GM18858 (cell line): ENCODE measurements around the gene USP35.
"Not testable (repeated sequence)": the region's sequence is repeated elsewhere in the genome, so short reads cannot be mapped to it uniquely, and the experiment has no call there.

ENCODE experiments used
- ATAC-seq: cut with Tn5 transposase; IDR thresholded peaks from one replicate; pipeline ENCODE4 v1.9.1; 2021; ENCODE audit not compliant: unreplicated experiment

Gene USP35

DNA sequence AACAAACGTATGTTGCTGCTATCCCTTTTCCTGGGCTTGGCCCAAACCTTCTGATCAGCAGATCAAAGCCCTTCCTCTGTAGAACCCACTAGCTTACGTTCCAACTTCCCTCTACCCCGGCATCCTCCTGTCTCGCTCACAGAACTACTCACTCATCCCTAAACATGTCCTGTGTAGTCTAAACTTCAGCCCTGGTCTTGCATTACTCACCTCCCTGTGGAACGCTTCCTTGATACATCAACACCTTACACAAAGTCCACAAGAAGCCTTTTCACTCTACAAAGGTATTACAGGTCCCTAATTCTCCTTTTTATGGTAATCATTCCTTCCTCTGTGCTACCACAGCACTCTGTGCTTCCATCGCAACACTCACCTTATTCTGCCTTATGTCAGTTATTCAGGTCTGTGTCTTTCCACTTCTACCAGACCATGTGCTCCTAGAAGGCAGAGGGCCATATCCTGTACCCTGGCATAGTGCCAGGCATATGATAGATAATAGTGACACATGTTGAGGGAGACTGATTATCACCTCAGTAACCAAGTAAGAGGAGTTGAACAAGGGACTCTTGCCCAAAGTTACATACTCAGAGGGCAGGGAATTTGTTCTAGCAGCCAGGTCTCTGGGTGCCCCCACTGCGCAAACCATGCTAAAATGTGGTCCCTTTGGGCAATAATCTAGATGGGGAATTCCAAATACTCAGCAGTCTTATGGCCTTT lies 41.6 kb downstream of the USP35 start:
- ATAC-seq, result no peak

GRCh38 chr11:78231962-78232501 lies 43.3 kb downstream of the USP35 start:
- ATAC-seq, result no peak

DNA sequence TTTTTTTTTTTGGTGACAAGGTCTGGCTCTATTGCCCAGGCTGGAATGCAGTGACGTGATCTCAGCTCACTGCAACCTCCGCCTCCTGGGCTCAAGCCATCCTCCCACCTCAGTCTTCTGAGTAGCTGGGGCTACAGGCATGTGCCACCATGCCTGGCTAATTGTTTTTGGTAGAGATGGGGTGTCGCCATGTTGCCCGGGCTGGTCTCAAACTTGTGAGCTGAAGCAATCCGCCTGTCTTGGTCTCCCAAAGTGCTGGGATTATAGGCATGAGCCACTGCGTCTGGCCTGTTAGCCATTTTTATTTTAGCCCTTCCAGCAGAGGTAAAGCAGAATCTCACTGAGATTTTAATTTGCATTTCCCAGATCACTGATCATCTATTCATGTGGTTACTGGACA lies 44.3 kb downstream of the USP35 start:
- not testable (repeated sequence) for ATAC-seq

DNA sequence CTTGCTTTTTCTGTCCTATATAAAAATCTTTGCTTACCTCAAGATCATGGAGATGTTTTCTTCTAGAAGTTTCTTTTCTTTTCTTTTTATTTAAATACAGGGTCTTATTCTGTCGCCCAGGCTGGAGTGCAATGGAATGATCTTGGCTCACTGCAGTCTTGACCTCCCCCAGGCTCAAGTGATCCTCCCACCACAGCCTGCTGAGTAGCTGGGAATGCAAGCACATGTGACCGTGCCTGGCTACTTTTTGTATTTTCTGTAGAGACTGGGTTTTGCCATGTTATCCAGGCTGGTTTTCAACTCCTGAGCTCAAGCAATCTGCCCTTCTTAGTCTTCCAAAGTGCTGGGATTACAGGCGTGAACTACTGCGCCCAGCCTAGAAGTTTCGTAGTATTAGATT lies 45.3 kb downstream of the USP35 start:
- no peak for ATAC-seq

DNA sequence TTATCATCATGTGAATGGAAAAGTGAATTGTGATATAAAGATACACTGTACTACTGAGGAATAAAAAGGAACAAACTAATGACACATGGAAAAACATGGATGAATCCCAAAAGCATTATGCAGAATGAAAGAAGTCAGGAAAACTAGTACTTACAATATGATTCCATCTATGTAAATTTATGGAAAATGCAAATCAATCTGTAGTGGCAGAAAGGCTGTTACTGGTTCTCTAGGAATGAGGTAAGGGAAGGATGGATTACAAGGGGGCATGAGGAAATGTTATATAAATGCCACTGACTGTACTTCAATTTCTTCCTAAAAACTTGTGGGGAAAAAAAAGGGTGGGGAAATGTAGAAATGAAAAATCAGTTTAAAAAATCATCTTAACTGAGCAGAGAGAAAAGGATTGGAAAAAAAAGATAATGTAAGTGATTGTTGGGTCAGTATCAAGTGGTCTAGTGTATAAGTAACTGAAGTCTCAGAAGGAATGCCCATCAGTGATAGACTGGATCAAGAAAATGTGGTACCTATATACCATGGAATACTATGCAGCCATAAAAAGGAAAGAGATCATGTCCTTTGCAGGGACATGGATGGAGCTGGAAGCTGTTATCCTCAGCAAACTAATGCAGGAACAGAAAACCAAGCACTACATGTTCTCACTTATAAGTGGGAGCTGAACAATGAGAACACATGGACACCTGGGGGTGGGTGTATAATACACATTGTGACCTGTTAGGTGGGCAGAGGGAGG lies 48.8 kb downstream of the USP35 start:
- ATAC-seq, result no peak

- ATAC-seq, result no peak
Observed at GRCh38 chr11:78239781-78240180, 51.1 kb downstream of the USP35 start.

GRCh38 chr11:78241475-78241874 lies 52.8 kb downstream of the USP35 start:
- no peak for ATAC-seq

DNA sequence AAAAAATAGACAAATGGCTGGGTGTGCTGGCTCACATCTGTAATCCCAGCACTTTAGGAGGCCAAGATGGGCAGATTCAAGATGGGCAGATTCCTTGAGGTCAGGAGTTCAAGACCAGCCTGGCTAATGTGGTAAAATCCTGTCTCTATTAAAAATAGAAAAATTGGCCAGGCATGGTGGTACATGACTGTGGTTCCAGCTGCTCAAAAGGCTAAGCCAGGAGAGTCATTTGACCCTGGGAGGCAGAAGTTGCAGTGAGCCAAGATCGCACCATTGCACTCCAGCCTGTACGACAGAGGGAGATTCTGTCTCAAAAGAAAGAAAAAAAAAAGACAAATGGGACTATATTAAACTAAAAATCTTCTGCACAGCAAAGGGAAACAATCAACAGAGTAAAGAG lies 55.4 kb downstream of the USP35 start:
- ATAC-seq, result no peak

GRCh38 chr11:78244546-78245255 lies 56.0 kb downstream of the USP35 start:
- no peak for ATAC-seq

DNA sequence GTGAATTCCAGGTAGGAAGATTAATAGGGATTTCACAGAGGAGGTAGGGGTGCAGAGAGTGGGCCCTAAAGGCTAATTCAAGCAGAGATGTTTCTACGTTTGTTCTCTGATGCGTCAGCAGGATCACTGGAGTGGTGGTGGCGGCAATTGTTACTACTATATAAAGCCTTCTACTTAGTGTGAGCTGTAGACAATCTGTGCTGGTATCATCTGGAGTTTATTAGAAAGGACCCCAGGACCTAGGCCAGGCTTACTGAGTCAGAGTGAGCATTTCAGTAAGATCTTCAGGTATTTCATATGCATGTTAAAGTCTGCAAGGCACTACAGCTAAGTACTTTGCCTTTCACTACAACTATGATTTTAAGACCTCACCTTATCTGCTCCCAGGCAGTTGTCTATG lies 59.5 kb downstream of the USP35 start:
- no peak for ATAC-seq

- ATAC-seq, result no peak
Observed at GRCh38 chr11:78248903-78249302, 60.2 kb downstream of the USP35 start.

- ATAC-seq, result no peak
Observed at GRCh38 chr11:78250099-78250498, 61.4 kb downstream of the USP35 start.

GRCh38 chr11:78251083-78251775 lies 62.5 kb downstream of the USP35 start:
- no peak for ATAC-seq

DNA sequence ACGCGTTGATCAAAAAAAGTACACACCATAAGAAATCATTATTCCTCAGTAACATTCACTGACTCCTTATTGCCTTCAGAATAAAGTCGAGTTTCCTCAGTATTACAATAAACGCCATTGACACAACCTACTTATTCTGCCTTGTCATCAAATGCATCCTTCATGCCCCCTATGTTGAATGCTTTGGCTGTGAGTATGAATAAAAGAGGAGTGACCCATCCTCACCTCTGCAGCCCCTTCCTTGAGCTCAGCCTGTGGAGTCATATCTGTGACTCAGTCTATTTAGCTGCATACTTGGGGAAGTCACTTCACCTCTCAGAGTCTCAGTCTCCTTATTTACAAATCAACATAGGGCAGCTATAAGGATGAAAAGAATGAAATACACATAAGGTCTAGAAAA lies 65.1 kb downstream of the USP35 start:
- no peak for ATAC-seq

DNA sequence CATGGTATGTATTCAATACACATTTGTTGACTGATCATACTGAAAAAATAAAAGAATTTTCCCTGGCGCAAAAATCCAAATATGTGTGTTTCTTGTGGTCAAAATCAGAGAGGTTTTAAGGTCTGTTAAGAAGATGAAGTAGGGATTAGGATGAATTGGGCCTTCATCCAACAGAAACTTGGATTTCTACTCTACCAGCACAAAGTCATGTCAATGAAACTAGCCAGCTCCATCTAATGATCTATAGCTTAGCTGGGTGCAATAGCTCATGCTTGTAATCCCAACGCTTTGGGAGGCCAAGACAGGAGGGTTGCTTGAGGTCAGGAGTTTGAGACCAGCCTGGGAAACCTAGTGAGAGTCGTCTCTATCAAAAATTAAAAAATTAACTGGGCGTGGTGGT lies 65.5 kb downstream of the USP35 start:
- no peak for ATAC-seq

- no peak for ATAC-seq
Observed at GRCh38 chr11:78255919-78256318, 67.2 kb downstream of the USP35 start.

DNA sequence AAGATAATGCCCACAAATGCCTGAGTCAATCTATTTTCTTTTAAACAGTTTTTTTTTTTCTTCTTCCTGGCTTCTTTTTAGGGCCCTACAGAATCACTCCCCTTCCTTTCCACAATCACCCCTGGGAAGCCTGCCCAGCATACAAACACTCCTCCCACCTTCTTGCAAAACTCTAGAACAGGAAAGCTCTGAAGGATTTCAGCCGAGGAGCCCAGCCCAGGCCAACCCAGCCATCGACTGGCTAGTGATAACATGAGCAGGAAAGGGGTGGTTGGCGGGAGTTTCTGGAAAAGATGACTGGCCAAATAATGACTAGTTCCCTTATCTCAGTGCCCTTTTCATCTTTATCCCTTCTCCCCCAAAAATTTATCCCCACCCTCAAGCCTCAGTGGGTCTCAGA lies 68.2 kb downstream of the USP35 start:
- ATAC-seq, result no peak

GRCh38 chr11:78257654-78258053 lies 68.9 kb downstream of the USP35 start:
- ATAC-seq, result no peak

DNA sequence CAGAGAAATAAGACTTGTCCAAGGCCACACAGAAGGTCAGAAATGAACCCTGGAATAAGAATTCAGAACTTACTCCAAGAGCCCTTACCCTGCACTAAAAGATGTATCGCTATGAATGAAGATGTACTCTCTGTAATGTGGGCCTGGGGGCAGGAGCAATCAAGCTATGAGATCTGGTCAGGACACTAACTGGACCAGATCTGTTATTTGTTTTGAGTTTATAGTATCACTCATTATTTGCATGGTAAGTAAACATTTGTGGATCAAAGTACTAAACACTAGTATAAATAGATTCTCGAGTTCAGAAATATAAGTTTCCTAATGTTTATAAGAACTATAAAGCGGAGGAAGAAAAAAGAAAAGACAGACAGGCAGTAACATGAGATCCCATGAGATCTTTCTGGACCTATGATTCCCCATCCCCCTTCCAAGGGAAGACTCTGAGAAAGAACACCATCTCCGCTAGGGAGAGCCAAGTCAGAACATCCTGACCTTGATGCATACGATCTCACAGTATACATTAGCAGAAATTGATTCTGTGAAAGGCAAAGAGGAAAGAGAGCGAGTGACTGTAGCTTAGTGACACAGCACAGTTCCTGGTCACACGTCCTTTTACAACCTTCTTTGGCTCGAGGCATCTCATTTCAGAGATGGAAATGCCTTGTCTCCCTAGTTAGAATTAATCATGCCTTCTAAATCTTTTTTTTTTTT lies 71.2 kb downstream of the USP35 start:
- ATAC-seq, result no peak

DNA sequence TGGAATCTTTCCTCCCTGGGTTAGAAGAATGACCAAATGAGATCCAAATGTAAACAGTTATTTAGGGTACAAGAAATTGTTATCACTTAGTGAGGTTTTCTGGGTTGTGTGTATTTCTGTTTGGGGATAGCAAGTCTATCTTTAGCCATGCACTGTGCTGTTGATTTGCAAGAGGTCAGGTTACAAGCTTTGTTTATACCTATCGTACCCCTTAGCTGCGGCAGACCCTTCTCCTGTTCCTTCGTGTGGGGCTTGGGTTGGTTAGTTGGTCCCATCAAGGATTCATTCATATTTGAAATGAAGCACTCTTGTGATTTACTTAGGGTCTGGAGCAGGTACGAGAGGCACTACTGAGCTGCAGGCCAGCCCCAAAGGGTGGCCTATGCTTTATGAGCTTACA lies 72.6 kb downstream of the USP35 start:
- ATAC-seq, result no peak

DNA sequence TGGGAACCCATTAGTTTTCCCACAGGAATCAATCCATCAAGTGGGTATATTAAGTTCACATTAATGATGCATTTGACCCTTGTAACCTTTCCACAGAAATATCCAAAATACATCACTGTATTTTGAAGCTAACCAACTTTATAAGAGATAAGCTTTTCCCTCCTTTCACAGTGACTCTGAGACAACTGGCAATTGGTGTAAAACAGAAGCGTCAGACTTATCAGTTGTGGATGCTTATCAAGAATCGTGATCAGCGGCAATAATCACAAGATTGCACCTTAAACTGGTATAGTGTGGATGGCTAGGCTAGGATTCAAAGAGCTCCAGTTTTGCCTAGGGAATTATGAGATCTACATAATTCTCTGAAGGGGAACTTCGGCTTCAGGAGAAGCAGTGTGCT lies 73.1 kb downstream of the USP35 start:
- ATAC-seq, result no peak
